ENCODE results near the gene CTNNA1.
"Not testable (repeated sequence)": the region's sequence is repeated elsewhere in the genome, so short reads cannot be mapped to it uniquely, and the experiment has no call there.

DNA sequence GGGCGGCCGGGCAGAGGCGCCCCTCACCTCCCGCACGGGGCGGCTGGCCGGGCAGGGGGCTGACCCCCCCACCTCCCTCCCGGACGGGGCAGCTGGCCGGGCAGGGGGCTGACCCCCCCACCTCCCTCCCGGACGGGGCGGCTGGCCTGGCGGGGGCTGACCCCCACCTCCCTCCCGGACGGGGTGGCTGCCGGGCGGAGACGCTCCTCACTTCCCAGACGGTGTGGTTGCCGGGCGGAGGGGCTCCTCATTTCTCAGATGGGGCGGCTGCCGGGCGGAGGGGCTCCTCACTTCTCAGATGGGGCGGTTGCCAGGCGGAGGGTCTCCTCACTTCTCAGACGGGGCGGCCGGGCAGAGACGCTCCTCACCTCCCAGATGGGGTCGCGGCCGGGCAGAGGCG, 57.6 kb downstream of the CTNNA1 start:
- TF ChIP-seq, protein P1, sequence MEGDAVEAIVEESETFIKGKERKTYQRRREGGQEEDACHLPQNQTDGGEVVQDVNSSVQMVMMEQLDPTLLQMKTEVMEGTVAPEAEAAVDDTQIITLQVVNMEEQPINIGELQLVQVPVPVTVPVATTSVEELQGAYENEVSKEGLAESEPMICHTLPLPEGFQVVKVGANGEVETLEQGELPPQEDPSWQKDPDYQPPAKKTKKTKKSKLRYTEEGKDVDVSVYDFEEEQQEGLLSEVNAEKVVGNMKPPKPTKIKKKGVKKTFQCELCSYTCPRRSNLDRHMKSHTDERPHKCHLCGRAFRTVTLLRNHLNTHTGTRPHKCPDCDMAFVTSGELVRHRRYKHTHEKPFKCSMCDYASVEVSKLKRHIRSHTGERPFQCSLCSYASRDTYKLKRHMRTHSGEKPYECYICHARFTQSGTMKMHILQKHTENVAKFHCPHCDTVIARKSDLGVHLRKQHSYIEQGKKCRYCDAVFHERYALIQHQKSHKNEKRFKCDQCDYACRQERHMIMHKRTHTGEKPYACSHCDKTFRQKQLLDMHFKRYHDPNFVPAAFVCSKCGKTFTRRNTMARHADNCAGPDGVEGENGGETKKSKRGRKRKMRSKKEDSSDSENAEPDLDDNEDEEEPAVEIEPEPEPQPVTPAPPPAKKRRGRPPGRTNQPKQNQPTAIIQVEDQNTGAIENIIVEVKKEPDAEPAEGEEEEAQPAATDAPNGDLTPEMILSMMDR (optimal IDR thresholded peaks at IDR 0.05 in 1 of 3, IDR thresholded peaks at IDR 0.05 in 1 of 3, conservative IDR thresholded peaks at IDR 0.05 in 1 of 3; ENCODE audit: extremely low read depth in 1 of 3, insufficient read depth in 2 of 3, low read length in 3 of 3): not testable (repeated sequence)
- TF ChIP-seq EZH2 (IDR thresholded peaks at IDR 0.05; ENCODE audit: low read length): not testable (repeated sequence)

Data from keratinocyte (primary cell).